ENCODE results near the gene CHRFAM7A.
A peak's percentile ranks its signal among the peaks of the same experiment; 100 is the strongest.
"Not testable (repeated sequence)": the region's sequence is repeated elsewhere in the genome, so short reads cannot be mapped to it uniquely, and the experiment has no call there.

Gene CHRFAM7A

DNA sequence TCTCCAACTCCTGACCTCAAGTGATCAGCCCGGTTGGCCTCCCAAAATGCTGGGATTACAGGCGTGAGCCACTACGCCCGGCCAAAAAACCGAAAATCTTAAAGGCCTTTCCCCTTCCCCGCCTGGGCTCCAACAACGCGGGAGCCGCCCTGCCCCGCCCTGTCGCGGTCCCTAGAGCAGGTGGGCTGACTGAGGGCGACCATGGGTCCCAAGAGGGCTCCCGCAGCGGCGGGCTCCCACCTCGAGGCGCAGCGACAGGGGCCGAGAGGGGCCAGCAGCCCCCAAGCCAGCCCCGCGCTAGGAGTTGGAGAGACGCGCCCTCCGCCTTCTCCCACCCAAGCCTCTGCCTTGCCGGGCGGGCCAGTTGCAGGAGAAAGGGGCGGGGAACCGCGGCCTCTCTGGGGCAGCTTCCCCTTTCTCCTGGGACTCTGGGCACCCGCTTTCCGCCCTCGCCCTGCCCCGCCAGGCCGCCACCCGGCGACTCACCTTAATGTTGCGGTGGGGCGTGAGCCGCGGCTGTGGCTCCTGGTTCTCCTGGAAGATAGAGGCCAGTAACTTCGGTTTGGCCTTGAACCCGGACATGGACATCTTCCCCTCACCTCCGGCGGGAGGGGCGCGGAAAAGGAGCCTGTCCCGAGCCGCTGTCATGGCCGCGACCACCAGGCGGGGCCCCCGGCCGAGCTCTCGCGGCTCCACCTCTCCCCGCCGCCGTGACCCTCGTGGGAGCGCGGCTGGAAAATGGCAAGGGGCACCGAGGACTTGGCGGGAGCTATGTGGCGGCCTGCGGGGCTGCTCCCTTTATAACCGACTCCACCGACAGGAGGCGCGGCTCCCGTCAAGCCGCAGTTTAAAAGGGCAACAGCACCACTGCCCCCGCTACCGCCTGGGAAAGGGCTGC is at the start of gene CHRFAM7A:
TSS of gene CHRFAM7A (minus strand) at position 775 of the 898 bp plus-strand sequence. CDS start 10,189 bp downstream, outside the sequence.
- not testable (repeated sequence) for DNase-seq

DNA sequence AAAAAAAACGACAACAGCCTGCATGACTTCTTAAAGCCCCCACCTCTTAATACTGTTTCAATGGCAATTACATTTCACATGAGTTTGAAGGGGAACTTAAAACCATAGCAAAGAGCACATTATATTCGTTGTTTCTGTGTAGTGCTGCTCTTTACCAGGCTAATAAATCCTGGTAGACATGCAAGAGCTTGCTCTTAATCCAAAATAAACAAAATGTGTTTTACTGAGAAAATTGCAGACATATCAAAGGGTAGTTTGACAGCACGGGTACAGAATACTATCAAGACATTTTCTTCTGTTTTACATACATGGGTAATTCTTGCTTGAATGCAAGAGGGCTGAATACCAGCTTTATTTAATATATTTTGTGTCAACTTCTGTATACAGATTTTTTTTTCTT is 45.0 kb upstream of the CHRFAM7A start:
- DNase-seq = not testable (repeated sequence)

DNA sequence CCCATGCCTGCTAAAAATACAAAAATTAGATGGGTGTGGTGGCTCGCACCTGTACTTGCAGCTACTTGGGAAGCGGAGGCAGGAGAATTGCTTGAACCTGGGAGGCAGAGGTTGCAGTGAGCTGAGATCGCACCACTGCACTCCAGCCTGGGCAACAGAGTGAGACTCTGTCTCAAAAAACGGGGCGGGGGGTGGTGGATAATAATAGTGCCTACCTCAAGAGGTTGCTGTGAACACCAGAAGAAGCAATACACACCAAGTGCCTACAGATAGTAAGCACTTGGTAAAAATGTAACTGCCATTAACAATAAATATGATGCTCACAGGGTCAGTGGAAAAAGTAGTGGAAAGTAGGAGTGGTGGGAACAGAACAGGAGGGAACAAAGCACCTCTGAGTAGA is 42.5 kb upstream of the CHRFAM7A start:
- not testable (repeated sequence) for DNase-seq

DNA sequence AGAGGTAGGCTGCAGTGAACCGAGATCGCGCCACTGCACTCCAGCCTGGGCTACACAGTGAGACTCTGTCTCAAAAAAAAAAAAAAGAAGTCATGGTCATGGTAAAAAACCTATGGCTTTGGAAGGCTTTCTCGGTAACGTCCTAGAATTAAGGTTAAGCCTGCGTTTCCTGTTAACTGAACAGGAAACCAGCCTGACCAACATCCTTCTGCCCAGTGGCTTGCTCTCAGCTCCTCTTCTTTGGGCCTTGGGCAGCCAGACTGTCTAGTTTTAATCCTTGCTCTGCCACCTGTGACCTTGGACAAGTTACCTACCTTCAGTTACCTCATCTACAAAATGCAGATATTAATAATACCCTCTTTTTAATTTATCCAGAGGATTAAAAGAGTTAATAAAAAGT is 27.4 kb upstream of the CHRFAM7A start:
- DNase-seq = not testable (repeated sequence)

DNA sequence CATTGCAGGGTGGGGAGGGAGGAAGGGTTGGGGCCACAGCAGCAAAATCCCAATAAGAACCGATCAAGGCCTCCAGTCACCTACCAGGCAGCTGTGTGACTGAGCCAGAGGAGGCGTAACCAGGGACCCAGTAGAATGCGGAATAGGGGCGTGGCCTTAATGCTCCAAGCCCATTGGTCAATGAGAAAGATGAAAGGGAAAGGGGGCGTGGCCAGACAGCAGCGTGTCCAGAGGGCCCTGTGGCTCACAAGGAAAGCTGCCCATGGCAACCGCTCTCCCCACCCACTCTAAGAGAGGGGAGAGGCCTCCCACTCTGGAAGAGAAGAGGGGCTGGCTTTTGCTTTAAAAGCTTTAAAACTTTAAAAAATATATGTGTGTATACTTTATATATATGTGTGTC is 20.8 kb upstream of the CHRFAM7A start, which contains the start of gene GOLGA8R:
TSS of gene GOLGA8R (minus strand) at position 101 of the 400 bp plus-strand sequence. CDS start at position 3, 98 bp downstream.
- not testable (repeated sequence) for DNase-seq

DNA sequence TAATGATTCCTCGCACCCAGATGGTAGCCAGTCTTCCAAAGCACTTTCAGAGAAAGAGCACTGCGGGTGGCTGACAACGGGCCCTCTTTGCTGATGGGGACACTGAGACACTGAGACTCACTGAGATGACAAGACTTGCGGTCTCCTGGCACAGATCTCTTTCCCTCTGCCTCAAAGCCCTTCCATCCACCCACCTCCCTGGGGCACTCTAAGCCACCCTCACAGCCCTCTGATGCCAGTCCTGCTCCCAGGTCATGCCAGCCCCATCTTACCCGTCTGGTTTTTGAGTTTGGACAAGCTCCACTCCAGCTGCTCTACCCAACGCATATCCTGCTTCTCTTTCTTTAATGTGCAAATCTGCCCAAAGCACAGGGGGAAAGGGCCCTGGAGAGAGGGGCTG is 14.3 kb upstream of the CHRFAM7A start:
- not testable (repeated sequence) for DNase-seq

DNA sequence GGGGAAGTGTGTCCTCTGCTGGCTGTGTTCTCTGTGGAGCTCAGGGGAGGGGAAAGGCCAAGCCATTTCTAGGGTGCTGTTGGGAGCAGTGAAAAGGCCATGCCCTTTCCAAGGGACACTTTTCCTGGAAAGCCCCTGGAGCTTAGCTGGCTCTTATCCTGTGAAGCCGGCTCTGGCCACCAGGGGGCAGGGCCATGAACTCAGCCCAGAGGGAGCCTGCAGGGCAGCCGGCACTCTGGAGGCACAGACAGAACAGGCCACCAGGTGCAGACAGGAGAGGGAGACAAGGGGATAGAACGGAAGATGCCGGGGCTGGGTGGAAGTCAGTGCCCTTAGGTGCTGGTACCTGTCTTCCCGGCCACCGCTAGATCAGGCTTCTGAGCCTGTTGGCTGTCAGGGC is 5.6 kb upstream of the CHRFAM7A start:
- DNase-seq = peak; percentile 31

DNA sequence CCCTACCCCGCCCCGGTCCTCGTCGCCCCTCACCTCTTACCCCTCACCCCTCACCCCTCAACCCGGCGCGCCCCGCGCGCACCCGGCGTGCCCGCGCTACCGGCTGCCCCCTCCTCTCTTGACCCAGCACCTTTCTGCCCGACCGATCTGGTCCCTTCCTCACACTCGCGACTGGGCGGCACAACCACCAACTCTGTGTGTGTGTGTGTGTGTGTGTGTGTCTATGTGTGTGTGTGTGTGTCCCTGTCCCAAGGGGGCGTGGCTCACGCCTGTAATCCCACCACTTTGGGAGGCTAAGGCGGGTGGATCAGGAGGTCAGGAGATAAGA is 288 bp upstream of the CHRFAM7A start:
- DNase-seq = not testable (repeated sequence)

DNA sequence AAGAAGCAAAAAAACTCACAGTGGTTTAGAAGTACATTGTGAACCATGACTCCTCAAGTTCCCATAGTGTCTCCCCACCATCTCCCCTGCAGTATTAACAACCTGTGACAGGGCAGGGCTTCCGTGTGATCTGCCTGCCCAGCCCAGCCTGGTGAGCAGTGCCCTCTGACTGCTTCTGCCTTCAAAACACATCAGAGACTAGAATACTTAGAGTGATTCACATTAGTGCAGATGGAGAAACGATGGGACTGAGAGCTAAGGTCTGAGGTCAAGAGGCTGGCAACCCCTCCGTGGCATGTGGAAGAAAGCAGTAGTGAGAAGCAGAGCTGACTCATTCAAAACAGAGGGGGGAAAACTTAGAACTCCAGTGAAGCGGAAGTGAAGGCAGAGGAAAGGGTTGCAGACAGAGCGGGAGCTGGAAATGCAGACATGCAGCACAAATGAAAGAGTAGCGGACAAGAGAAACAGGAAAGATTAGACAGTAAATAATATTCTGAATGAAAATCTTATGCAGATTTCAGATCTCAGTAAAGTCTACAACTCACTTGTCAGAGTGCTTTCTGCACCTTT is 6.9 kb downstream of the CHRFAM7A start:
- DNase-seq = not testable (repeated sequence)

DNA sequence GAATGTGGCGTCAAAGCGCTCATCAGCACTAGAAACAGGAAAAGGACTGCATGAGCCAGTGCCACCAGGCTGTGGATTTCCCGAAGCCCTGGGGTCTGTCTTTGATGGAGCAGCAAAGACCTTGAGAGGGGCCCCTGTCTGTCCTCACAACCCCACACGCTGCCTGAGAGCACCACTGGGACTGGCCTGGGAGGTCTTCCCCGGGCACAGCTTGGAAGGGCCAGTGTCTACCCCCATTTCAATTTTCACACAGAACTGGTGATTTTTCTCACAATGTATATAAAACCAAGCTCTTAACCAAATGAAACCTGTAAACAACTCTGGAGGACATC is 16.3 kb downstream of the CHRFAM7A start:
- DNase-seq = not testable (repeated sequence)

DNA sequence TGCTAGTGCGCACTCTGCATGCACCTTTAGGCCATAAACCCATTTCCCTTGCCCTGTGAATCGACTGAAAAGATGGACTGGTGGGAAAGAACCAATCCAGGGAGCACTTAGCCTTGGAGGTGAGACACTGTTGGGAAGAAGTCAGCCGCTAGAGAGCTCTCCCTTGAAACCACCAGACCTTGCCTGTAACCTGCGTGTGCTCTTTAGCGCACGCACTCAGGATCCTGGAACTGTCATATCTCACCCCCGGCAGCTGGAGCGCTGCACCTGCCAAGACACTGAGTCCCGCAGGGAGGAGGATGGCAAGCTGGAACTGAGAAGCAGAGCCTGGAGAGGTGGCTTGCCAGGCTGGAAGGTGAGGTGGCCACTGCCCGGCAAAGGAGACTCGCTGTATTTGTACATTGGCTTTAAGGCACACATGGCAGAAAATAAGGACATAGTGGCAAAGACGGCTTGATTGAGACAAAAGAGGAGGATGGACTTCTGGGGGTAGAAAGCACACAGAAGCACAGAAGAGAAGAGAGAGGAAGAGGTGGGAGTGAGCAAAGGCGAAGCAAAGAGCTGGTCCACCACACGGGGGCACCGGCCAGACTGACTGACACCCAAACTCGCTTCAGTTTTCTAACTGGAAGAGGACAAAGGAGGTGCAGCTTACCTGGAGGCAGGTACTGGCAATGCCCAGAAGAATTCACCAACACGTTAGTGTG is 16.8 kb downstream of the CHRFAM7A start:
- not testable (repeated sequence) for DNase-seq

DNA sequence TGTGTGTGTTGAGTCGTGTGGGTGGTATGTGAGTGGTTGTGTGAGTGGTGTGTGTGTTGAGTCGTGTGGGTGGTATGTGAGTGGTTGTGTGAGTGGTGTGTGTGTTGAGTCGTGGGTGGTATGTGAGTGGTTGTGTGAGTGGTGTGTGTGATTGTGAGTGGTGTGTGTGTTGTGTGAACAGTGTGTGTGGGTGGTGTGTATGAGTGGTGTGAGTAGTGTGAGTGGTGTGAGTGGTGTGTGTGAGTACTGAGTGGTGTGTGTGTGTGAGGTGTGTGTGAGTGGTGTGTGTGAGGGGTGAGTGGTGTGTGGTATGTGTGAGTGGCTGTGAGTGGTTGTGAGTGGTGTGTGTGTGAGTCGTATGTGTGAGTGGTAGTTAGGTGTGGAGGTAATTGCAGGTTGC is 17.5 kb downstream of the CHRFAM7A start:
- not testable (repeated sequence) for DNase-seq

DNA sequence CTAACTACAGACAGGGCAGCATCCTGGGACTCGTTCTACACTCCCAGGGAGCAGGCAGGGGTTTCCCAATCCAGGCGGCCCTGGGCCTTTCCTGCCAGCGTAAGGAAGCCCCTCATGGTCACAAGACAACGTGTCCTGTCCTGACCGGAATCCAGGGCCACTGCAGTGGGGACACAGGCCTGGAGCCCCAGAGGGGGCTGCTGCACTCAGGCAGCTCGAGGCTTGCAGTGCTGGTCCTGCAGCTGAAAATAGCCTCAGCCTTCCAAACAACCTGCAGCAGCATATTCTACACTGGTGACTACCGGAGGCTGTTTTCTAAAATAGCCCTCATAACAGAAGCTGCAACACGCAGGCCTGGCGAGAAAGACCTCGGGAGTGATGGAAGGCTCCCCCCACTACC is 18.5 kb downstream of the CHRFAM7A start:
- not testable (repeated sequence) for DNase-seq

DNA sequence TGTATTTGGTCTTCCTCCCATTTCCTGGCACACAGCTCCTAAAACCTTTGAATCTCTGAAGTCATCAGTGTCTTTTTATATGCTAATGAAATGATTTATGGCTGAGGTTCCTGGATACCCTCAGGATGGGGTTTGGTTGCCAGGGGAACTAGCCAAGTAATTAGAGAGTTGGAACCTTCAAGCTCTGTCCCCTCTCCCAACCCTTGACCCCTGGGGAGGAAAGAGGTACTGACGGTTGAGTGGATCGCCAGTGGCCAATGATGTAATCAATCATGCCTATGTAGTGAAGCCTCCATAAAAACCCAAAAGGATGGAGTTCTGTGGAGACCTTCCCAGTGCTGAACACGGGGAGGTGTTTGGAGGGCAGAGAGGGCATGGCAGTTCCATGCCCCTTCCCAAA is 25.1 kb downstream of the CHRFAM7A start:
- not testable (repeated sequence) for DNase-seq

DNA sequence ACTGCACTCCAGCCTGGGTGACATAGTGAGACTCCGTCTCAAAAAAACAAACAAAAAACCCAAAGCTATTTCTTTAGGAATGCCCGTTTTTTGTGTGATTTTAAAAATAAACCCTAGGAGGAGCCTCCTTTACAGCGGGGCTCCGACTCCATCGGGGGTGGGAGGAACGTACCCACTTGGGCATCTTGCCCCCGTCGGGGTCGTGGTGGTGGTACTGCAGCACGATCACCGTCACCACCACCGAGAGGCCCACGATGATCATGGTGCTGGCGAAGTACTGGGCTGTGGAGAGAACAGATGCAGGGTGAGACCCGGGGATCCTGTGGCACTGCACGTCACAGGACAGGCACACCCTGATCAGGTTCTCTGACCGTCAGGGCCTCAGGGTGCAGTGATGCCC is 26.1 kb downstream of the CHRFAM7A start:
- not testable (repeated sequence) for DNase-seq

DNA sequence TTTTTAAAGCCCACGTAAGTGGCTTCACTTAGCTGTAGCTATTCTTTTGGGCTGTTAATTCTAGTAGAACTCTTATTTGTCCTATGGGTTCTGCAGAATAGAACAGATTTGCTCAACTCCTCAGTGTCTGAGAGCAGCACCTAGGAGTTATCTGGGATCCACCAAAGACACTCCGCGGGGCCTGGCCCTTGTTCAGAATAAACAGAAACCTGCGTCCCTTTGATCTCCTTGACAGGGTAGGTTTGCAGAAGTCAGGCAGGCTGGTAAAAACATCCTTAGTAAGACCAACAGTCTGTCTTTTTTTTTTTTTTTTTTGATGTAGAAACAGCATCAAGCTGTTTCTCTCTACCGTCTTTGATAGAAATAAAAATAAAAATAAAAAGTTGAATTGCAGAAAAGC is 31.9 kb downstream of the CHRFAM7A start:
- DNase-seq = not testable (repeated sequence)

DNA sequence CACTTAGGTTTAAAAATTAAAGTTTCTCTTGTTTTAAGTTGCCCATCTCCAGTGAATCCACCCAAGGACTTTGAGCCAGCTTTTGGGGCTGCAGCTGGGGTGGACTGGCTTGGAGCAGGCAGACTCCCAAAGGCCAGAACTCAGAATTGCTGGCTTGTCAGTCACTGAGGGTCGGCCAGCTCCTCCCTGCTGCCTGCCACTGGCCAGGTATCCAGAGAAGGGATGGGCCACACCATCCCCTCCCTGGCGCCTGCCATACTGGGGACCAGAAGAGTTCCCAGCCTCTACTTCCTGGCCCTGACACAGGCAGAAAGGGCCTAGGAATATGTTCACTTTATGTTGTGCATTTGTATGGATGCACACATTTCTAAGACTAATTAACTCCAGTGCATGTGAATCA is 32.4 kb downstream of the CHRFAM7A start:
- DNase-seq = not testable (repeated sequence)

DNA sequence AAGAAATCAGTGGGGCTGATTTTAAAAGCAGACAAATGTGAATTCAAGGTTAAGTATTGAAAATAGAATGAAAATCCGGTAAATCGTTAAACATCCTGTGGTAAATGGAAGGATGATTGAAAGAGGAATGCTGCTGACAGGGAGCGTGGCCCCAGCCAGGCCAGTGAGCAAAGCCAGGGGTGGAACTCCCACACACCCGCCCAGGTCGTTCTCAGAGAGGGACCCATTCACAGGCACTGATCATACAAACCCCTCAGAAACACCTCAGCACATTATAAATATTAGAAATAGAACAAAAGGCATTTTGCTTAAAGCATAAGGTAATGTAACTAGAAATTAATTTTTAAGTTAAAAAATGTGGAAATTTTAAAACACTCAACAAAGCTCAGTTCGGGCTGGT is 38.3 kb downstream of the CHRFAM7A start:
- DNase-seq = not testable (repeated sequence)

DNA sequence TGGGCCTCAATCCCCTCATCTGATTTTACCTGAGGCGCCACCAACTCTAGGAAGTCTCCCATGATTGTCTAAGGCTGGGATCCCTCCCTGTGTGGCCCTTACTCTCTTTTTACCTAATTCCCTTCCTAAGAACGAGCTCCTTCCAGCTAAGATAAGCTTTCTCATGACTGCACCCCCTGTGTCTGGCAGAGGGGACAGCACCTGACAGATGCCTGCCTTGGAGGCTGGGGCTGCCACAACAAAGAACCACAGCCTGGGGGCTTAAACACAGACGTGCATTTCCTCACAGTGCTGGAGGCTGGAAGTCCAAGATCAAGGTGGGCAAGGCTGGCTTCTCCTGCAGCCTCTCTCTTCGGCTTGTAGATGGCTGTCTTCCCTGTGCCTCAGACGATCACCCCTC is 43.5 kb downstream of the CHRFAM7A start:
- DNase-seq = not testable (repeated sequence)

DNA sequence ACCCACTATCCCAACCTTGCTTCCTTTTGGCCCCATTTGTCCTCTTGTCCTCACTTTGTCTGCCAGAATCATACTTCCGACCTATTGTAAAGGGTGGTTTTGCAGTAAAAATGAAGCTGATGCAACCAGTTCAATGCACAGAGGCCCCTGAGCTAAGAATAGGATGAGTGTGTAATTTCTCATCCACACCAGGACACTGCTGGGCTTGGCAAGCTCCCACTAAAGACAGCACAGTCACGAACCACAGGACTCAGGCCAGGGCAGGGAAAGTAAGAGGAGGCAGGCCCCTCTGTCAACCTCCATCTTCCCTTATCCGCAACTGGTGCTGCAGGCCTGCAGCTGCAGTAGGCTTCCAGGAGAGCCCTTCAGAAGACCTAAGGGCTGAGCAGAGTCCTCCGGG is 56.8 kb downstream of the CHRFAM7A start:
- not testable (repeated sequence) for DNase-seq

DNA sequence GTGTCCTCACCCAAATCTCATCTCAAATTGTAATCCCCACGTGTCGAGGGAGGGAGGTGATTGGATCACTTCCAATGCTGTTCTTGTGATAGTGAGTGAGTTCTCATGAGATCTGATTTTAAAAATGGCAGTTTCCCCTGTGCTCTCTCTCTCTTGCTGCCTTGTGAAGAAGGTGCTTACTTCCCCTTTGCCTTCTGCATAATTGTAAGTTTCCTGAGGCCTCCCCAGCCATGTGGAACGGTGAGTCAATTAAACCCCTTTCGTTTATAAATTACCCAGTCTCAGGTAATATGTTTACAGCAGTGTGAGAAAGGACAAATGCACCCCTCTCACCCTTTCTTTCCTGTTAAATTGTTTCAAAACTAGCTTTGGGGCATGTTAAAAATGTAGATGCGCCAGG is 59.2 kb downstream of the CHRFAM7A start:
- not testable (repeated sequence) for DNase-seq

DNA sequence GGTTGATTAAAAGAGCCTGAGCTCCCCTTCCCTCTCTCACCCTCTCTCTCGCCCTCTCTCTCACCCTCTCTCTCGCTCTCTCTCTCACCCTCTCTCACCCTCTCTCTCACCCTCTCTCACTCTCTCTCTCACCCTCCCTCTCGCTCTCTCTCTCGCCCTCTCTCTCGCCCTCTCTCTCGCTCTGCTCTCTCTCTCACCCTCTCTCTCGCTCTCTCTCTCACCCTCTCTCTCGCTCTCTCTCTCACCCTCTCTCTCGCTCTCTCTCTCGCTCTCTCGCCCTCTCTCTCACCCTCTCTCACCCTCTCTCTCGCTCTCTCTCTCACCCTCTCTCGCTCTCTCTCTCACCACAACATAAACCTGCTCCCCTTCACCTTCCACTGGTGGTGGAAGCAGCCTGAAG is 67.2 kb downstream of the CHRFAM7A start:
- DNase-seq = not testable (repeated sequence)

DNA sequence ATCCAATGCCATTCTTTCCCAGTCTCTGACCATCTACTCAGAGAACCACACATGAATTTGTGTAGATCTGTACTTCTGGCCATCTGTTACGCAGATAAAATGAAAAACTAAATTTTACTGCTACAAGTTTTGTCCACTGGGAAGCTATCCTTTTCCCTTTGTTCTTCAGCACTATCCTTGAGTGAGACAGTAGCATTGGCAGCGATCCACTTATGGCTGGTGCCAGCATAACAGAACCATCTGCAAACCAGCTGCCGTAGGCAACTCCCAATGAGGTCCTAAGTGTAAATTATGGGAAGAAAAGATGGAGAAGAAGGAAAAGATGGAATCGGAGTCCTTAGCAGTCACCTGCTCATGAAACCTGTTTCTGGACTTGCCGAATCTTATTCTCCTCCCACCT is 72.3 kb downstream of the CHRFAM7A start:
- not testable (repeated sequence) for DNase-seq

DNA sequence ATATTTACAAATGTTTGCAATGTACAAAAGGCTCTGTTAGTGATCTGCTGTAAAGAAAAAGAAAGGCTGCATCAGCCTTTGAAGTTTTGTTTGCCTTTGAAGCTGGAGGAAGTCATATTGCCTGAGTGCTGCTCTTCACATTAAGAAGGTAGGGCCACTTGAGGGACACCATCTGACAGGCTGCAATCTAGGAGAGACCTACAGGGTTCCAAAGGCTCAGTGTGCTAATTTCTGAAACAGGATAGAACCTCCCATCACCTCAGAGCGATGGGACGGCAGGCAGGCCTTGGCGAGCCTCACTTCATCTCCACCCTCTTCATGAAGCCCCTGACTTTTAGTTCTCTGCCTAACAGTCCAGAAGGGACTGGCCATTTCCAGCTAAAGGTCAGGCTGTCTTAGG is 77.6 kb downstream of the CHRFAM7A start:
- not testable (repeated sequence) for DNase-seq

Measured in CD4-positive, alpha-beta T cell treated with Interleukin-15 for 1 hour (primary cell).